ENCODE measurements around the gene SAMM50.

Gene SAMM50

DNA sequence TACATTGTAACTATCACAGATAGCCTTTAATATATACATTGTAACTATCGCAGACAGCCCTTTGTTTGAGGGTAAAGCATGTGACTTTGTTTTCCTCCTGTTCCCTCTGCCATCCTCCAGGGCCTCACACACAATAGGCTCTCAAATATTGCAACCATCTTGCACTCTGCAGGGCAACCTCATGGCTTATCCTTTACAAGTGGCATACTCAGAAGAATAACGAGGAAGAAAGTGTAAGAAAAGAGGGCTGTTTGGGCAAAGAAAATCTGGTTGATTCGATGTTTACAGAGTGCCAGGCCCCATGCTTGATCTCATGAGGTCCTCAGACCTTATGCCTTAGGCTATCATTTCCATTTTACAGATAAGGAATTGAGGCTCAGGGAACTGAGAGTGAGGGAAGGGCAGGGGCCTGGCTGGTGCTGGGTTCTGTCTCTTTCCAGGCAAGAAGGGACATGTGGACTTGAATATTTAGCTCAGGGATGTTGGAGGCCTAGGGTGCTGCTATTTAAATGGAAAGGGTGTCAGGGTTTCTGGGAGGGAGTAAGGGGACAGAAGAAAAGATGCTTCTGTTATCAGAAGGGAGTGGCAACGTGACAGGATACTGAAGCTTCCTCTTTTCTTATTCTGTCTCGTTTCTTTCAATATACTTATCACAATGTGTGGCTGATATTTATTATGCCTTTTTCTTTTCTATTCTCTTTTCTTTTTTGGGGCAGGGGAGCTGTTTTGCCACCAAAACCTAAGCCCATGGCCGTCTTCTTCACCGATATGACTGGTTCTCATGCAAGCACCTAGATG is 1.1 kb upstream of the SAMM50 start:
- Histone ChIP-seq H3K27ac (ENCODE audit: low read length, poor library complexity, severe bottlenecking) (no peak overlapping the region), H3K18ac (ENCODE audit: low read depth in 1 of 2, low read length in 2 of 2) (peak overlapping the region in 1 of 2 experiments; percentile 64)

GRCh38 chr22:43955883-43956782 is 891 bp downstream of the SAMM50 start:
- peak overlapping the region; percentile 92 for H3K9ac ChIP-seq (ENCODE audit: low read length)
- 53% methylated on average over 13 of the region's 17 CpGs for WGBS
- H2BK12ac ChIP-seq (ENCODE audit: low read length in 2 of 2) = no peak overlapping the region

More for the DNA sequence above, 1.1 kb upstream of the SAMM50 start:
- no peak overlapping the region for H4K91ac ChIP-seq (ENCODE audit: low read length)
- peaks cover 0 to 6% of the 10 kb centered on the region in 2 experiments for H3K36me3 ChIP-seq (ENCODE audit: control insufficient read depth in 1 of 2, insufficient read depth in 2 of 2, low read depth in 1 of 2, low read length in 2 of 2)
- H2BK5ac ChIP-seq (ENCODE audit: low read depth, low read length, poor library complexity, severe bottlenecking) = no peak overlapping the region
- H3K4me2 ChIP-seq (ENCODE audit: low read length, poor library complexity, severe bottlenecking) = peak overlapping the region; percentile 91
- H3K4me1 ChIP-seq (ENCODE audit: control insufficient read depth, insufficient read depth, low read depth, low read length) = peaks cover 11% of the 10 kb centered on the region
- H3K27me3 ChIP-seq (ENCODE audit: control insufficient read depth in 1 of 2, insufficient read depth in 1 of 2, low read length in 2 of 2) = no peaks in the 10 kb centered on the region
- H3K4ac ChIP-seq (ENCODE audit: low read depth in 1 of 2, low read length in 2 of 2) = peak overlapping the region in 1 of 2 experiments; percentile 81
- H3K9ac ChIP-seq (ENCODE audit: low read length) = peak overlapping the region; percentile 92
- H2BK15ac ChIP-seq (ENCODE audit: low read depth, poor library complexity, severe bottlenecking) = no peak overlapping the region
- H2AK5ac ChIP-seq (ENCODE audit: low read length, severe bottlenecking) = peak overlapping the region; percentile 41
- WGBS = 63% methylated on average over 5 of the region's 7 CpGs
- H4K8ac ChIP-seq (ENCODE audit: low read length) = peak overlapping the region; percentile 9
- no peak for DNase-seq
- no peak overlapping the region for H3K23ac ChIP-seq (ENCODE audit: low read length in 2 of 2)
- H2AFZ ChIP-seq (ENCODE audit: low read depth, low read length) = no peak overlapping the region
- peak overlapping the region; percentile 90 to 95 for H3K4me3 ChIP-seq (ENCODE audit: insufficient read depth in 1 of 2, low read depth in 1 of 2, low read length in 2 of 2)
- peak overlapping the region; percentile 71 for H2BK120ac ChIP-seq (ENCODE audit: low read depth, low read length)
- H2BK12ac ChIP-seq (ENCODE audit: low read length in 2 of 2) = no peak overlapping the region
- no peak overlapping the region for H3K14ac ChIP-seq (ENCODE audit: low read length in 2 of 2)
- no peaks in the 10 kb centered on the region for H3K9me3 ChIP-seq (ENCODE audit: control insufficient read depth, low read length)
- H3K79me1 ChIP-seq (replicated peaks; ENCODE audit: low read length, poor library complexity, severe bottlenecking) = peaks cover 14% of the 10 kb centered on the region

DNA sequence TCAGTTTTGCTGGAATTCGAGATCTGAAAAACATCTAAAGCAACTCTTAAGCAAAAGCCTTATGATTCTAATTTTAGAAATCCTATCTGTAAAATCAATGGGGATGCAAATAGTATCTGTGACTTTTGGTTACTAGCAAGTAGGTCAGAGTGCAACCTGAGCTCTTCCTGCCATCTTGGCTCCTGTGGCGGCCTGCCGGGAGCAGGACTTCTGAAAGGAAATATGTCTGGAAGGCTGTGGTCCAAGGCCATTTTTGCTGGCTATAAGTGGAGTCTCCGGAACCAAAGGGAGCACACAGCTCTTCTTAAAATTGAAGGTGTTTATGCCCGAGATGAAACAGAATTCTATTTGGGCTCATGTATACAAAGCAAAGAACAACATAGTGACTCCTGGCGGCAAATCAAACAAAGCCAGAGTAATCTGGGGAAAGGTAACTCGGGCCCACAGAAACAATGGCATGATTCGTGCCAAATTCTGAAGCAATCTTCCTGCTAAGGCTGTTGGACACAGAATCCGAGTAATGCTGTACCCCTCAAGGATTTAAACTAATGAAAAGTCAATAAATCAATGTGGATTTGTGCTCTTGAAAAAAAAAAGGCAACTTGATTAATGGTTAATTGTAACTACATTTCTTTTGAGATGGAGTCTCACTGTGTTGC is 1.7 kb downstream of the SAMM50 start:
- Histone ChIP-seq H3K79me1 (replicated peaks; ENCODE audit: low read length, poor library complexity, severe bottlenecking) (peaks cover 22% of the 10 kb centered on the region), H3K18ac (ENCODE audit: low read depth in 1 of 2, low read length in 2 of 2) (no peak overlapping the region), H3K9me3 (ENCODE audit: control insufficient read depth, low read length) (no peaks in the 10 kb centered on the region), H2BK5ac (ENCODE audit: low read depth, low read length, poor library complexity, severe bottlenecking) (no peak overlapping the region), H3K14ac (ENCODE audit: low read length in 2 of 2) (no peak overlapping the region), H3K4ac (ENCODE audit: low read depth in 1 of 2, low read length in 2 of 2) (no peak overlapping the region), H3K27ac (ENCODE audit: low read length, poor library complexity, severe bottlenecking) (no peak overlapping the region), H3K4me1 (ENCODE audit: control insufficient read depth, insufficient read depth, low read depth, low read length) (peaks cover 11% of the 10 kb centered on the region), H2AK5ac (ENCODE audit: low read length, severe bottlenecking) (no peak overlapping the region), H2BK12ac (ENCODE audit: low read length in 2 of 2) (no peak overlapping the region), H3K36me3 (ENCODE audit: control insufficient read depth in 1 of 2, insufficient read depth in 2 of 2, low read depth in 1 of 2, low read length in 2 of 2) (peaks cover 0 to 4% of the 10 kb centered on the region in 2 experiments), H2AFZ (ENCODE audit: low read depth, low read length) (no peak overlapping the region), H3K9ac (ENCODE audit: low read length) (peak overlapping the region; percentile 92), H3K23ac (ENCODE audit: low read length in 2 of 2) (no peak overlapping the region), H4K91ac (ENCODE audit: low read length) (no peak overlapping the region), H4K8ac (ENCODE audit: low read length) (no peak overlapping the region), H2BK120ac (ENCODE audit: low read depth, low read length) (no peak overlapping the region), H3K27me3 (ENCODE audit: control insufficient read depth in 1 of 2, insufficient read depth in 1 of 2, low read length in 2 of 2) (no peaks in the 10 kb centered on the region), H3K4me2 (ENCODE audit: low read length, poor library complexity, severe bottlenecking) (no peak overlapping the region), H3K4me3 (ENCODE audit: insufficient read depth in 1 of 2, low read depth in 1 of 2, low read length in 2 of 2) (peak overlapping the region in 1 of 2 experiments; percentile 95), H2BK15ac (ENCODE audit: low read depth, poor library complexity, severe bottlenecking) (no peak overlapping the region)
- 99% methylated on average over 7 of the region's 9 CpGs for WGBS
- DNase-seq = no peak

More at GRCh38 chr22:43955883-43956782, 891 bp downstream of the SAMM50 start:
- peaks cover 22% of the 10 kb centered on the region for H3K79me1 ChIP-seq (replicated peaks; ENCODE audit: low read length, poor library complexity, severe bottlenecking)
- no peak overlapping the region for H2BK15ac ChIP-seq (ENCODE audit: low read depth, poor library complexity, severe bottlenecking)
- H4K91ac ChIP-seq (ENCODE audit: low read length) = no peak overlapping the region
- no peaks in the 10 kb centered on the region for H3K27me3 ChIP-seq (ENCODE audit: control insufficient read depth in 1 of 2, insufficient read depth in 1 of 2, low read length in 2 of 2)
- peaks cover 4 to 6% of the 10 kb centered on the region in 2 experiments for H3K36me3 ChIP-seq (ENCODE audit: control insufficient read depth in 1 of 2, insufficient read depth in 2 of 2, low read depth in 1 of 2, low read length in 2 of 2)
- peak overlapping the region; percentile 90 to 95 for H3K4me3 ChIP-seq (ENCODE audit: insufficient read depth in 1 of 2, low read depth in 1 of 2, low read length in 2 of 2)
- no peaks in the 10 kb centered on the region for H3K9me3 ChIP-seq (ENCODE audit: control insufficient read depth, low read length)
- no peak overlapping the region for H3K4ac ChIP-seq (ENCODE audit: low read depth in 1 of 2, low read length in 2 of 2)
- peak overlapping the region; percentile 97 for H4K8ac ChIP-seq (ENCODE audit: low read length)
- H2AK5ac ChIP-seq (ENCODE audit: low read length, severe bottlenecking) = no peak overlapping the region
- no peak overlapping the region for H3K23ac ChIP-seq (ENCODE audit: low read length in 2 of 2)
- peak; percentile 15 for DNase-seq
- peak overlapping the region in 1 of 2 experiments; percentile 80 for H3K18ac ChIP-seq (ENCODE audit: low read depth in 1 of 2, low read length in 2 of 2)
- no peak overlapping the region for H3K14ac ChIP-seq (ENCODE audit: low read length in 2 of 2)
- peak overlapping the region; percentile 73 for H2AFZ ChIP-seq (ENCODE audit: low read depth, low read length)
- peak overlapping the region; percentile 52 for H3K27ac ChIP-seq (ENCODE audit: low read length, poor library complexity, severe bottlenecking)
- peak overlapping the region; percentile 76 for H3K4me2 ChIP-seq (ENCODE audit: low read length, poor library complexity, severe bottlenecking)
- no peak overlapping the region for H2BK120ac ChIP-seq (ENCODE audit: low read depth, low read length)
- no peak overlapping the region for H2BK5ac ChIP-seq (ENCODE audit: low read depth, low read length, poor library complexity, severe bottlenecking)
- H3K4me1 ChIP-seq (ENCODE audit: control insufficient read depth, insufficient read depth, low read depth, low read length) = peaks cover 11% of the 10 kb centered on the region

All from mesenchymal stem cell (in vitro differentiated cells and primary cell).